ENCODE measurements around the gene OR5AU1. TPM values are rescaled to one million over a fixed set of nuclear protein-coding genes. Genes with fewer than 3 reads are reported as not detected.
A peak's percentile ranks its signal among the peaks of the same experiment; 100 is the strongest.

The OR5AU1 gene
- not detected for total RNA-seq

- Mint-ChIP-seq H3K36me3 (ENCODE audit: low read depth) (no peaks in the 10 kb centered on the region), H3K27ac (no peak within 1 kb of the TSS), H3K9me3 (no peaks in the 10 kb centered on the region), H3K27me3 (peaks cover 18% of the 10 kb centered on the region), H3K4me1 (no peaks in the 10 kb centered on the region), H3K4me3 (no peak within 1 kb of the TSS)
- no peak for DNase-seq
- ChIA-PET CTCF (interaction anchor here (3.2 kb wide), 1 partner anchor 10 kb away, joined by 9 read pairs; no protein-coding TSS in a partner anchor), POLR2A (no interaction called here)
Measured at GRCh38 chr14:21155963-21156362, at the start of gene OR5AU1. Gene OR5AU1 (minus strand): TSS chr14:21156063. CDS start chr14:21155872, 191 bp downstream.

- POLR2A ChIA-PET: no interaction called here
- Mint-ChIP-seq H3K36me3 (ENCODE audit: low read depth) (peaks cover 55% of the 10 kb centered on the region), H3K4me1 (no peaks in the 10 kb centered on the region), H3K9me3 (no peaks in the 10 kb centered on the region), H3K27me3 (no peaks in the 10 kb centered on the region), H3K27ac (no peak overlapping the region), H3K4me3 (no peak overlapping the region)
- CTCF ChIA-PET: no interaction called here
- DNase-seq: no peak
Measured at GRCh38 chr14:21205026-21205677, 49.3 kb upstream of the OR5AU1 start.

DNA sequence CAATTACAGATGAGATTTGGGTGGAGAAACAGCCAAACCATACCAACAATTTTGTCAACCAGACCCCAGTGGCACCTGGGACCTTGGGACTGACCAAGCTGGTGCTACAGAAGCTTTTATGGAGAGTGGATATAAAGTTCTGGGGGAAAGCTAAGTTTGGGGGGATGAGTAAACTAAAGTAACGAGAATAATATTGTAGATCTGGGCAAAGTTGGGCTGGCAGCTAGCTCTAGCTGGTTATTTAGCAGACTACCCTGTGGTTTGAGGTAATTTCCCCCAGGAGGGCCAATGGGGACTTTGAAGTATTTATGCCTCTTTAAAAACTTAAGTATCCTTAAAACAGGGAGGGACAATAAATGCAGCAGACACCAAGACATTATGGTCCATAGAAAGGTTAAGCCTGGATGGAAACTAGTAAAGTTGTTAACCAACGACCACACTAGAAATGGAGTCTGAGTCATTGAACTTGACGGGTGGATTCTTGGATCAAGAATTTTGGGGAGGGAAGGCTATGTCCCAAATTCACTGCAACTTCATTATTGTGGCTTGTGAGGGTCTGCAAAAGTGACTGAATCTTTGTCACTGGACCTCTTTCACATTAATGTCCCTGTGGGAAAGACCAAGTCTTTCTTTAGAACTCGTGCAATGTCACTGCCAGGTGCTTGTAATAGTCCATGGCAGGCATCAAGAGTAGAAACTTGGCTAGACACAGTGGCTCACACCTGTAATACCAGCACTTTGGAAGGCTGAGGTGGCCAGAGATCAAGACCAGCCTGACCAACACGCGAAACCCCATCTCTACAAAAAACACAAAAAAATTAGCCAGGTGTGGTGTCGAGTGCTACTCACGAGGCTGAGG lies 48.5 kb upstream of the OR5AU1 start:
- peaks cover 48% of the 10 kb centered on the region for H3K36me3 Mint-ChIP-seq (ENCODE audit: low read depth)
- H3K4me3 Mint-ChIP-seq: no peak overlapping the region
- POLR2A ChIA-PET: no interaction called here
- CTCF ChIA-PET: interaction anchor here (0.5 to 1.4 kb wide), 3 partner anchors 12 to 101 kb away, joined by 3 to 4 read pairs (median 3); no protein-coding TSS in a partner anchor
- H3K9me3 Mint-ChIP-seq: no peaks in the 10 kb centered on the region
- no peaks in the 10 kb centered on the region for H3K4me1 Mint-ChIP-seq
- peak overlapping the region; percentile 37 for H3K27ac Mint-ChIP-seq
- no peaks in the 10 kb centered on the region for H3K27me3 Mint-ChIP-seq
- DNase-seq: no peak

DNA sequence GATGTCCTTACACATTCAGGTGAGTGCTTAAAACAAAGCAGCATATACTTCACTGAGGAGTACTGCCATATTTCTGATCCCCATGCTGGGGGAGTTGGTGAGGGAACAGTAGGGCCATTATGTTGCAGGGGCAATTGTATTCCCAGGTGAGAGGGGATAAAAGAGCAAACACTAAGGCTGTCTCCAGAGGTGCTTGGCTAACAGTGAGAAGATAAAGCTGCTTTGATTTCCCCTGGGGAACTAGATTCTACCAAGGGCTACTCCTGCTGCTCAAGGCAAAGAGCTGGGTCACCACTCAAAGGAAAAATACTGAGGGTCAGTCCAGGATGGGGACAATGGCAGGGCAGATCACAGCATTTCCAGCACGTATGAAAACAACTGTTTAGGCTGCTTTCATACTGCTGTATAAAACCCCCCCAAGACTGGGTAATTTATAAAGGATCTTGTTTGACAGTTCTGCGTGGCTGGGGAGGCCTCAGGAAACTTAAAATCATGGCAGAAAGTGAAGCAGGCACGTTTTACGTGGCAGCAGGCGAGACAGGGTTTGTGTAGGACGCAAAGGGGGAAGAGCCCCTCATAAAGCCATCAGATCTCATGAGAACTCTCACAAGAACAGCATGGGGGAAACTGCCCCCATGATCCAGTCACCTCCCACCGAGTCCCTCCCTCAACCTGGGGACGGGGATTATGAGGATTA lies 47.8 kb upstream of the OR5AU1 start:
- H3K4me1 Mint-ChIP-seq: no peaks in the 10 kb centered on the region
- POLR2A ChIA-PET: no interaction called here

DNA sequence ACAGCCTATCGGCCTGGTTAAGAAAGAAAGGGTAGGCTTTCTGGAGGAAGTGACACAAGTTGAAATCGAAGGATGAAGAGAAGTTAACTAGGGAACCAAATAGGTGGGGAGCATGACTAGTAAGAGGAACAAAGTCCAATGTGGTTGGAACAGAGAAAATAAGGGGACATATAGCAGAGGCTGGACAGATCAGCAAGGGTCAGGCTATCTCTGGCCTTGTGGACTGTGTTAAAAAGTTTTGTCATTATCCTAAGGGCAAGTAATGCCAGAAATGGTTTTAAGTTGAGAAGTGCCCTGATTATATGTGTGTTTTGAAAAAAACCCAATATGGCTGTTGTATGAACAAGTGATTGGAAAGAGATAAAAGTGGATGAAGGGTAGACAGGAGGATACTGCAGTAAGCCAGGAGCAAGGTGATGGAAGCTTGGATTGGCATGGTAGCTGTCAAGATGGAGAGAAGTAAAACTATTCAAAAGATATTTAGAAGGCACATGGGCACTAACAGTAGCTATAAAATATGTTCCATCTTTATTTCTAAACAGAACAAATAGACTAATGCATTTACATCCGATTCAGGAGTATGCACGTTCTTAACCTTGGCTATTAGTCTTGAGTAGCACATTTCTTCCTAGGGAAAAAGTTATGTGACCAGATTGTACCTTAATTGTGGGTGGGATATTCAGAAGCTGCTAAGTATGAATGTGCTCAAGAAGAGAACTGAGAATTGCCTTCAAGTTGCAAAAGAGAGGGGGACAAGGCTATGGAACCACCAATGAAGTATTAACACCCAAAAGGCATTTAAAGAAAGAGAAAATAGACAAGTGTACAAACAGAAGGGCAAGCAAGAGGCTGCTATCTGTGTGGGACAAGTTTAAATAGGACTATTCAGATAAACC lies 46.8 kb upstream of the OR5AU1 start:
- no peak overlapping the region for H3K27ac Mint-ChIP-seq
- no peak for DNase-seq
- H3K27me3 Mint-ChIP-seq: no peaks in the 10 kb centered on the region
- H3K9me3 Mint-ChIP-seq: no peaks in the 10 kb centered on the region
- H3K36me3 Mint-ChIP-seq (ENCODE audit: low read depth): peaks cover 39% of the 10 kb centered on the region
- POLR2A ChIA-PET: no interaction called here
- H3K4me3 Mint-ChIP-seq: no peak overlapping the region
- CTCF ChIA-PET: interaction anchor here (1.2 to 1.4 kb wide), 3 partner anchors 11 to 225 kb away, joined by 3 to 4 read pairs (median 3); no protein-coding TSS in a partner anchor
- H3K4me1 Mint-ChIP-seq: no peaks in the 10 kb centered on the region

More for the DNA sequence above, 47.8 kb upstream of the OR5AU1 start:
- Mint-ChIP-seq H3K27ac (peak overlapping the region; percentile 37), H3K36me3 (ENCODE audit: low read depth) (peaks cover 46% of the 10 kb centered on the region), H3K4me3 (no peak overlapping the region), H3K9me3 (no peaks in the 10 kb centered on the region), H3K27me3 (no peaks in the 10 kb centered on the region)
- no peak for DNase-seq
- CTCF ChIA-PET: interaction anchor here (1.2 to 1.4 kb wide), 3 partner anchors 12 to 224 kb away, joined by 3 to 4 read pairs (median 3); no protein-coding TSS in a partner anchor

DNA sequence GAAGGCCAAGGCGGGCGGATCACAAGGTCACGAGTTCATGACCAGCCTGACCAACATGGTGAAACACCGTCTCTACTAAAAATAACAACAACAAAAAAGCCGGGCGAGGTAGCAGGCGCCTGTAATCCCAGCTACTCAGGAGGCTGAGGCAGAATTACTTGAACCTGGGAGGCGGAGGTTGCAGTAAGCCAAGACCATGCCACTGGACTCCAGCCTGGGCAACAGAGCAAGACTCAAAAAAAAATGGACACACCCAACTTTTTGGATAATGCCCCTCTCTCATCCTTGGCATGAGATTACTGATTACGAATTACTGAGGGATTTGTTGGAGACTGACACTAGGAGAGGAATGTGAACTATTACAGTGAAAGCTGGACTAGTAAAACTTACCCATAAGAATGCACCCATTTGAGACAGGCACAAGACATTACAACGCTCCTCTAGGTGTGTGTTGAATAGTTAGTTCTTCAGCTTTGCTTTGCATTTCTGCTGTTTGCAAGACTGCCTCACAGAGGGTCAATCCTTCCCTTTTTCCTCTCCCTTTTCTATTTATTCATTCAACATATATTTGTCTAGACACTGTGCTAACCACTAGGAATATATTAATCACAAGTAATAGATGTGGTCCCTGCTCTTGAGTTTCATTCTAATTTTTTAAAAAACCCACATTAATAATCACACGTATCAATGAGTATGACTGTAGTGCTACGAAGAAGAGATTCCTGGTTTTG lies 46.0 kb upstream of the OR5AU1 start:
- no peak for DNase-seq
- Mint-ChIP-seq H3K4me1 (no peaks in the 10 kb centered on the region), H3K27me3 (no peaks in the 10 kb centered on the region), H3K27ac (no peak overlapping the region), H3K9me3 (no peaks in the 10 kb centered on the region), H3K36me3 (ENCODE audit: low read depth) (peaks cover 31% of the 10 kb centered on the region), H3K4me3 (no peak overlapping the region)
- ChIA-PET CTCF (interaction anchor here (1.2 kb wide), 1 partner anchor 226 kb away, joined by 3 read pairs; no protein-coding TSS in a partner anchor), POLR2A (no interaction called here)

DNA sequence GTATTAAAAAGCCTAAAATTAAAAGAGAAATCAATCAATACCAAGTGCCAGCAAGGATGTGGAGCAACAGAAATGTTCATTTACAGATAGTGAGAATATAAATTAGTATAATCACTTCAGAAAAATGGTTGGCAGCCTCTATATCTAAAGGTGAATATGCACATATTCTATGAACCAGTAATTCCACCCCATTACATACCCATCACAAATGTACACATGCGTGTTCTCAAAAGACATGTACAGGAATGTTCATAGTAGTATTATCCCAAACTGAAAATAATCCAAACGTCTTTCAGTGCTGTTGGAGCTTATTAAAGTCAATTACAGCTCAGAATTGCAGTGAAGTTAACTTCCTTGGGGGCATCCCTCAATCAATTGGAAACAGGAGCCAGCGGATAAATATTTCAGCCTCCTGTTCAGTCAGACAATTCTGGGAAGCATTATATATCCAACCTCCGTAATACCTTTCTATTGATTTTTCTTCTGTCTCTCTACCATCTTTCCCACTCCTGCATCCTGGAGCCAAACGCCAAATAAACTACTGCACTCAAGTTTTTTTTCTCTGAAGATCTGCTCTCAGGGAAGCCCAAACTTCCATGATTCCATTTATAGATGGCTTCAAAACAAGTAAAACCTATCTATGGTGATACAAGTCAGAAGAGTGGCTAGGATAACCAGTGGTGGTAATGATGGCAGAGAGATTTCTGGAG lies 45.0 kb upstream of the OR5AU1 start:
- Mint-ChIP-seq H3K27ac (no peak overlapping the region), H3K9me3 (no peaks in the 10 kb centered on the region), H3K27me3 (peaks cover 3% of the 10 kb centered on the region), H3K4me1 (no peaks in the 10 kb centered on the region), H3K36me3 (ENCODE audit: low read depth) (peaks cover 24% of the 10 kb centered on the region), H3K4me3 (no peak overlapping the region)
- DNase-seq: no peak
- ChIA-PET CTCF (interaction anchor here (0.9 kb wide), 1 partner anchor 16 kb away, joined by 3 read pairs; no protein-coding TSS in a partner anchor), POLR2A (no interaction called here)

DNA sequence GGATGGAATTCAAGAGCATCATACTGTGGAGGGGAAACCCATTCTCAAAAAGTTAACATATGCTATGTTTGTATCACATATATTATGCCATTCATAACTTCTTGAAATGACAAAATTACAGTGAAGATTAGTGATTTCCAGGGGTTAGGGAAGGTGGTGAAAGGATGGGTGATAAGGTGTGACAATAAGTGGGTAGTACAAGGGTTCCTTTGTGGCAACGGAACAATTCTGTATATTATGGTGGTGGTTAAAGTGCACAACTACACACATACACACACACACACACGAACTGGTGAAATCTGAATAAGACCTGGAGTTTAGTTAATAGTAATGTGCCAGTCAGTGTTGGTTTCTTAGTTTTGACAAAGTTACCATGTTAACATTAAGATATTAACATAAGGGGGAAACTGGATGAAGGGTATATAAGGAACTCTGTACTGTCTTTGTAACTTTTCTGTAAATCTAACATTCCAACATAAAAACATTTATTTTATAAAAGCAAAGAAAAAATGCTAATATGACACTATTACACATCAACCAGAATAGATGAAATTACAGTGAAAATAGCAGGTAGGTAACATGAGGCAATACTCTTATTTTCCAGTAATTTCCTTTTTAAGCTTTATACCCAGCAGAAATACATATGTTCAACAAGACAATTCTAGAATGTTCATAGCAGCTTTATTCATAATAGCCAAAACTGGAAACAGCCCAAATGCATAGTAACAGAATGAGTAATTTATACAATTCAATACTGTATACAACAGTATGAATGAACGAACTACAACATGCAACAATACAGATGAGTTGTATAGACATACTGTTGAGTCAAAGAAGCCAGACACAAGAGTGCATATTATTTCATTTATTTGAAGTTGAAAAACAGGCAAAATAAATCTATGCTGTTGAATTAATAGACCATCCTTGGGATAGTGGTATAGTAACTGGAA lies 44.0 kb upstream of the OR5AU1 start:
- no peak overlapping the region for H3K4me3 Mint-ChIP-seq
- CTCF ChIA-PET: interaction anchor here (0.9 kb wide), 1 partner anchor 17 kb away, joined by 3 read pairs; no protein-coding TSS in a partner anchor
- peaks cover 19% of the 10 kb centered on the region for H3K36me3 Mint-ChIP-seq (ENCODE audit: low read depth)
- H3K9me3 Mint-ChIP-seq: no peaks in the 10 kb centered on the region
- H3K4me1 Mint-ChIP-seq: no peaks in the 10 kb centered on the region
- H3K27me3 Mint-ChIP-seq: peaks cover 8% of the 10 kb centered on the region
- POLR2A ChIA-PET: no interaction called here
- no peak overlapping the region for H3K27ac Mint-ChIP-seq
- DNase-seq: no peak

DNA sequence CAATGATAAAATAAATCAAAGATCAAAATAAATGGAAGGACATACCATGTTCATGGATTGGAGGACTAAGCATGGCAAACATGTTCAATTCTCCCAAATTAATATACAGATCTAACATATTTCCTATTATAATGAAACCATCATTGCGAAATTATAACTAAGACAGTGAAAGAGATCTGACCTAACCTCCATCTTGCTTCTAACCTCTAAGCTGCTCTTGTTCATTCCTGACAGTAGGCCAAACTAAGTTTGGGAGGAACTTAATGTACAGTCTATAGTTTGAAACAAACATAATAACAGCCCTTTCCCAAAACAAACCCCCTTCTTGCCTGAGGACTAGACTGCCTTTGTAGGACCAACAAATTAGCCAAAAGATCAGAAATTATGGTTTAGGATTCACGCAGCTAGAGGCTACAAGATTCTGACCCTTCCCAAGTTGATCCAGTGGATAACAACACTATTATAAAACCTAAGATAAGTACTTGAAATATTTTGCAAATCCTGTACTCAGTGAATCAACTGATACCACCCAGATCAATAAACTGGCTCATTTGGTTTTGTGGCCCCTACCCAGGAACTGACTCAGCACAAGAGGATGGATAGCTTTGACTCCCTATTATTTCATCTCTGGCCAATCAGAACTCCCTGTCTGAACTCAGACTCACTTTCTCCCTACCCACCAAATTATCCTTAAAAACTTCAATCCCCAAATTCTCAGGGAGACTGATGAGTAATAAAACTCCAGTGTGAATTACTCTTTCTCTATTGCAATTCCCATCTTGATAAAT lies 41.7 kb upstream of the OR5AU1 start:
- peaks cover under 1% of the 10 kb centered on the region for H3K4me1 Mint-ChIP-seq
- peaks cover 4% of the 10 kb centered on the region for H3K36me3 Mint-ChIP-seq (ENCODE audit: low read depth)
- no peak overlapping the region for H3K27ac Mint-ChIP-seq
- H3K4me3 Mint-ChIP-seq: peak overlapping the region; percentile 0
- CTCF ChIA-PET: interaction anchor here (0.5 kb wide), 1 partner anchor 56 kb away, joined by 3 read pairs; no protein-coding TSS in a partner anchor
- no peak for DNase-seq
- H3K9me3 Mint-ChIP-seq: no peaks in the 10 kb centered on the region
- peaks cover 16% of the 10 kb centered on the region for H3K27me3 Mint-ChIP-seq
- POLR2A ChIA-PET: no interaction called here

GRCh38 chr14:21194597-21194996 lies 38.7 kb upstream of the OR5AU1 start:
- peaks cover 15% of the 10 kb centered on the region for H3K4me1 Mint-ChIP-seq
- ChIA-PET POLR2A (no interaction called here), CTCF (no interaction called here)
- H3K27ac Mint-ChIP-seq: no peak overlapping the region
- H3K27me3 Mint-ChIP-seq: peaks cover 16% of the 10 kb centered on the region
- H3K4me3 Mint-ChIP-seq: no peak overlapping the region
- H3K9me3 Mint-ChIP-seq: no peaks in the 10 kb centered on the region
- H3K36me3 Mint-ChIP-seq (ENCODE audit: low read depth): no peaks in the 10 kb centered on the region
- DNase-seq: no peak
